ENCODE results near the gene ECE2. TPM values are rescaled to one million over a fixed set of nuclear protein-coding genes. Genes with fewer than 3 reads are reported as not detected.
A peak's percentile ranks its signal among the peaks of the same experiment; 100 is the strongest.

The ECE2 gene
- total RNA-seq, 1 donor from 2014 or later, result not detected

- Histone ChIP-seq H3K4me1 (peaks cover 62% of the 10 kb centered on the region), H3K4me3 (no peak overlapping the region), H3K27me3 (ENCODE audit: low read depth) (no peaks in the 10 kb centered on the region), H3K9me3 (replicated peaks) (no peaks in the 10 kb centered on the region), H3K36me3 (peaks cover 85% of the 10 kb centered on the region), H3K27ac (replicated peaks) (peak overlapping the region; percentile 92)
- TF ChIP-seq, protein P1, sequence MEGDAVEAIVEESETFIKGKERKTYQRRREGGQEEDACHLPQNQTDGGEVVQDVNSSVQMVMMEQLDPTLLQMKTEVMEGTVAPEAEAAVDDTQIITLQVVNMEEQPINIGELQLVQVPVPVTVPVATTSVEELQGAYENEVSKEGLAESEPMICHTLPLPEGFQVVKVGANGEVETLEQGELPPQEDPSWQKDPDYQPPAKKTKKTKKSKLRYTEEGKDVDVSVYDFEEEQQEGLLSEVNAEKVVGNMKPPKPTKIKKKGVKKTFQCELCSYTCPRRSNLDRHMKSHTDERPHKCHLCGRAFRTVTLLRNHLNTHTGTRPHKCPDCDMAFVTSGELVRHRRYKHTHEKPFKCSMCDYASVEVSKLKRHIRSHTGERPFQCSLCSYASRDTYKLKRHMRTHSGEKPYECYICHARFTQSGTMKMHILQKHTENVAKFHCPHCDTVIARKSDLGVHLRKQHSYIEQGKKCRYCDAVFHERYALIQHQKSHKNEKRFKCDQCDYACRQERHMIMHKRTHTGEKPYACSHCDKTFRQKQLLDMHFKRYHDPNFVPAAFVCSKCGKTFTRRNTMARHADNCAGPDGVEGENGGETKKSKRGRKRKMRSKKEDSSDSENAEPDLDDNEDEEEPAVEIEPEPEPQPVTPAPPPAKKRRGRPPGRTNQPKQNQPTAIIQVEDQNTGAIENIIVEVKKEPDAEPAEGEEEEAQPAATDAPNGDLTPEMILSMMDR (IDR thresholded peaks at IDR 0.05; ENCODE audit: borderline replicate concordance), result no peak
- DNase-seq, result no peak
- intact Hi-C loops (cut with micrococcal nuclease), result no loop called here
These were observed 47.1 kb downstream of the ECE2 start for GRCh38 chr3:184322731-184323487.

DNA sequence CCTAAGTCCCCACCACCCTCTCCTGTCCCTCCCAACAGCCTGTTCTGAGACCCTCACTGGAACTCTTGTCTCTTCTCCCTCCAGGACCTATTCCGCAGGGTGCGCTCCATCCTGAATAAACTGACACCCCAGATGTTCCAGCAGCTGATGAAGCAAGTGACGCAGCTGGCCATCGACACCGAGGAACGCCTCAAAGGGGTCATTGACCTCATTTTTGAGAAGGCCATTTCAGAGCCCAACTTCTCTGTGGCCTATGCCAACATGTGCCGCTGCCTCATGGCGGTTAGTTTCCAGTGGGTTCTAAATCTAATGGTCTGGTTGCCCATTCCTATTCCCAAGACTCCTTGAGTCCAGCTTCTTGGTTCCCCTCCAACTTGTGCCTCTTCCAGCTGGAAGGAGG, 47.9 kb downstream of the ECE2 start:
- Histone ChIP-seq H3K27ac (replicated peaks) (peak overlapping the region; percentile 92), H3K27me3 (ENCODE audit: low read depth) (no peaks in the 10 kb centered on the region), H3K4me1 (peaks cover 55% of the 10 kb centered on the region), H3K4me3 (no peak overlapping the region), H3K36me3 (peaks cover 85% of the 10 kb centered on the region), H3K9me3 (replicated peaks) (no peaks in the 10 kb centered on the region)
- intact Hi-C loops (cut with micrococcal nuclease), result no loop called here
- DNase-seq, result no peak
- TF ChIP-seq, protein P1 (IDR thresholded peaks at IDR 0.05; ENCODE audit: borderline replicate concordance), result no peak

GRCh38 chr3:184325269-184325668, 49.4 kb downstream of the ECE2 start:
- H3K9me3 ChIP-seq (replicated peaks), result no peaks in the 10 kb centered on the region
- no peak overlapping the region for H3K27ac ChIP-seq (replicated peaks)
- DNase-seq, result no peak
- peaks cover 100% of the 10 kb centered on the region for H3K36me3 ChIP-seq
- peaks cover 41% of the 10 kb centered on the region for H3K4me1 ChIP-seq
- no peak overlapping the region for H3K4me3 ChIP-seq
- TF ChIP-seq, protein P1 (IDR thresholded peaks at IDR 0.05; ENCODE audit: borderline replicate concordance), result no peak
- intact Hi-C loops (cut with micrococcal nuclease), result no loop called here
- H3K27me3 ChIP-seq (ENCODE audit: low read depth), result no peaks in the 10 kb centered on the region

- H3K9me3 ChIP-seq (replicated peaks), result no peaks in the 10 kb centered on the region
- intact Hi-C loops (cut with micrococcal nuclease), result no loop called here
- no peaks in the 10 kb centered on the region for H3K27me3 ChIP-seq (ENCODE audit: low read depth)
- peaks cover 36% of the 10 kb centered on the region for H3K4me1 ChIP-seq
- DNase-seq, result no peak
- TF ChIP-seq, protein P1 (IDR thresholded peaks at IDR 0.05; ENCODE audit: borderline replicate concordance), result no peak
- peaks cover 98% of the 10 kb centered on the region for H3K36me3 ChIP-seq
- H3K4me3 ChIP-seq, result no peak overlapping the region
- H3K27ac ChIP-seq (replicated peaks), result no peak overlapping the region
These were observed 50.0 kb downstream of the ECE2 start for GRCh38 chr3:184325715-184326369.

DNA sequence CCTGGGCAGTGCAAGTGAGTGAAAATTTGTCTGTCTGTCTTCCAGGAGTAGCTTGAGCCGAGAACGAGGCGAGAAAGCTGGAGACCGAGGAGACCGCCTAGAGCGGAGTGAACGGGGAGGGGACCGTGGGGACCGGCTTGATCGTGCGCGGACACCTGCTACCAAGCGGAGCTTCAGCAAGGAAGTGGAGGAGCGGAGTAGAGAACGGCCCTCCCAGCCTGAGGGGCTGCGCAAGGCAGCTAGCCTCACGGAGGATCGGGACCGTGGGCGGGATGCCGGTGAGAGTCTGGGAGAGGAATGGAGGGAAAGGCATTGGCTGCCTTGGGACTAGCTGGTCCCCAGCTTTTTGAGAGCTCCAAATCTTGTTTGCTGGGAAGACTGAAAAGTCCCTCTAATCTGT, 51.3 kb downstream of the ECE2 start:
- Histone ChIP-seq H3K36me3 (peaks cover 98% of the 10 kb centered on the region), H3K4me1 (peaks cover 33% of the 10 kb centered on the region), H3K4me3 (no peak overlapping the region), H3K9me3 (replicated peaks) (no peaks in the 10 kb centered on the region), H3K27me3 (ENCODE audit: low read depth) (no peaks in the 10 kb centered on the region), H3K27ac (replicated peaks) (no peak overlapping the region)
- TF ChIP-seq, protein P1 (IDR thresholded peaks at IDR 0.05; ENCODE audit: borderline replicate concordance), result no peak
- no peak for DNase-seq
- intact Hi-C loops (cut with micrococcal nuclease), result no loop called here

All from left ventricle myocardium inferior (tissue), 1 donor.